OCI-LY1 (cell line): ENCODE results near the gene ACBD7.

ENCODE experiments used
- CTCF ChIP-seq: fragments of 200-600 bp; sonication (generic), shearing (Covaris generic); IDR thresholded peaks from 2 replicates; pipeline ENCODE4 v1.5.1; 2017; ENCODE audit warnings: mild to moderate bottlenecking, antibody characterized with exemption, low read length, moderate library complexity, mixed read lengths
- EZH2 ChIP-seq: fragments of 200-600 bp; sonication (generic), shearing (Covaris generic); IDR thresholded peaks from 2 replicates; pipeline ENCODE4 v1.8.0; 2017; ENCODE audit warnings: borderline replicate concordance, mixed run types, mild to moderate bottlenecking, antibody characterized with exemption, low read length, moderate library complexity, mixed read lengths

- TF ChIP-seq CTCF, result no peak
- TF ChIP-seq EZH2, result no peak
Measured at GRCh38 chr10:15060638-15061037, 27.9 kb downstream of the ACBD7 start.
